Adrenal gland (tissue), 5 donors: ENCODE data around the gene CCNE1.

Experiments used
- POLR2A ChIP-seq, 2 donors: fragments of 450-650 bp; IDR thresholded peaks; one replicate each; pipeline ENCODE4 v1.6.1; 2017; ENCODE audit warnings: antibody characterized with exemption in 2 of 2, mild to moderate bottlenecking in 2 of 2, moderate library complexity in 1 of 2
- TF ChIP-seq, protein P1 (sequence below), 6 experiments: fragments of 450-650 bp in 4 of 6; fragments of 200-600 bp in 2 of 6; sonication (generic) in 1 of 6; IDR thresholded peaks; 1 replicate in 5 of 6; 2 replicates in 1 of 6; pipeline versions ENCODE4 v1.5.1 to v1.8.0; 2016 to 2021; ENCODE audit warnings: antibody characterized with exemption in 6 of 6, mild to moderate bottlenecking in 2 of 6, moderate library complexity in 1 of 6
- donor health status: DM: no; HTN: no; CAD: no.

DNA sequence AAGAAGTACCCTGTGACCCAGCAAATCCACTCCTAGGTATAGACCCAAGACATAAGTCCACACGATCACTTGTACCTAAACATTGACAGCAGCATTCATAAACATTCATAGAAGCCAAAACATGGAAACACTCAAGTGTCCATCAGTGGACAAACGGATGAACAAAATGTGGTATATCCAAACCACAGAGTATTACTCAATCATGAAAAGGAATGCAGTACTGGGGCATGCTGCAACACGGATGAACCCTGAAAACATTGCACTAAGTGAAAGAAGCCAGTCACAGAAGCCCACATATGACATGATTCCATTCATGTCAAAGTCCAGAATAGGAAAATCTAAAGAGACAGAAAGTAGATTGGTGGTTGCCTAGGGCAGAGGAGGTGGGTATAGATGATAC lies 22.8 kb upstream of the CCNE1 start:
- TF ChIP-seq, protein P1, sequence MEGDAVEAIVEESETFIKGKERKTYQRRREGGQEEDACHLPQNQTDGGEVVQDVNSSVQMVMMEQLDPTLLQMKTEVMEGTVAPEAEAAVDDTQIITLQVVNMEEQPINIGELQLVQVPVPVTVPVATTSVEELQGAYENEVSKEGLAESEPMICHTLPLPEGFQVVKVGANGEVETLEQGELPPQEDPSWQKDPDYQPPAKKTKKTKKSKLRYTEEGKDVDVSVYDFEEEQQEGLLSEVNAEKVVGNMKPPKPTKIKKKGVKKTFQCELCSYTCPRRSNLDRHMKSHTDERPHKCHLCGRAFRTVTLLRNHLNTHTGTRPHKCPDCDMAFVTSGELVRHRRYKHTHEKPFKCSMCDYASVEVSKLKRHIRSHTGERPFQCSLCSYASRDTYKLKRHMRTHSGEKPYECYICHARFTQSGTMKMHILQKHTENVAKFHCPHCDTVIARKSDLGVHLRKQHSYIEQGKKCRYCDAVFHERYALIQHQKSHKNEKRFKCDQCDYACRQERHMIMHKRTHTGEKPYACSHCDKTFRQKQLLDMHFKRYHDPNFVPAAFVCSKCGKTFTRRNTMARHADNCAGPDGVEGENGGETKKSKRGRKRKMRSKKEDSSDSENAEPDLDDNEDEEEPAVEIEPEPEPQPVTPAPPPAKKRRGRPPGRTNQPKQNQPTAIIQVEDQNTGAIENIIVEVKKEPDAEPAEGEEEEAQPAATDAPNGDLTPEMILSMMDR (IDR thresholded peaks at IDR 0.05) = no peak
- no peak for TF ChIP-seq POLR2A (IDR thresholded peaks at IDR 0.05)
